Kidney glomerular epithelial cell (primary cell): ENCODE results near the gene UNKL.

Experiments
- DNase-seq: peaks from one replicate; lab custom pipeline; 2025; lab: John Stamatoyannopoulos, UW

UNKL gene

GRCh38 chr16:1414532-1415260, at the start of gene UNKL:
TSS of gene UNKL (minus strand) at chr16:1414704. CDS start at chr16:1414691, 13 bp downstream.
- no peak for DNase-seq

- no peak for DNase-seq
Measured at GRCh38 chr16:1461146-1461545, 46.6 kb upstream of the UNKL start.

- DNase-seq, result no peak
Measured at GRCh38 chr16:1460602-1461138, 46.2 kb upstream of the UNKL start.

DNA sequence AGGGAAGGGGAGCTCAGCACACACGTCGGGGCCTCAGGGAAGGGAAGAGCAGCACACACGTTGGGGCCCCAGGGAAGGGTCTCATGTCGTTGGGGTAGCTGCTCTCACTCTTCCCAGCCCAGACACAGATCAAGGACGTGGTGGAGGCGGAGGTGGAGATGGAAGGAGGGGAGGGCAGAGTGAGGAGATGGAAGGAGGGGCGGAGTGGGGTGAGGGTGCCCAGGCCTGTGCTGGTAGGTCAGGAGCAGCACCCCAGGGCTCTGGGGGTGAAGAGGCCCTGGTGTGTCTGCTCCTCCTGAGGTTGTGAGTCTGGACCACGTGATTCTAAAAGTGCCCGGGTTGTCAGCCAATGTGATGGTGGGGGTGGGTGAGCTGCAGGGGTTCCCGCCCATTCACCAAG, 45.5 kb upstream of the UNKL start:
- no peak for DNase-seq

DNA sequence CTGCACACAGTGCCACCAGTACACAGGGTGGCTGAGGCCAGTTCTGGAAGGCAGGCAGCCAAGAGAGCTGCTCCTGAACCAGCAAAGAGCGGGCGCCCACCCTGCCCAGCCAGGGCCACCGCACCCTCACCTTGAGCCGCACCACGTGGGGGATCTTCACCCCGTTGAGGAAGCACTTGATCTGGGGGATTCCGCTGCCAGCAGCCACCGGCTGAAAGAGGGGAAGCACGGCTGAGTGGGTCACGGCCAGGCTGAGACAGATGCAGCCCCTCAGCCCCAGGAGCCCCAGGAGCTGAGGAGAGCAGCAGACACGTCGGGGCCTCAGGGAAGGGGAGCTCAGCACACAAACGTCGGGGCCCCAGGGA, 44.5 kb upstream of the UNKL start:
- DNase-seq, result no peak

DNA sequence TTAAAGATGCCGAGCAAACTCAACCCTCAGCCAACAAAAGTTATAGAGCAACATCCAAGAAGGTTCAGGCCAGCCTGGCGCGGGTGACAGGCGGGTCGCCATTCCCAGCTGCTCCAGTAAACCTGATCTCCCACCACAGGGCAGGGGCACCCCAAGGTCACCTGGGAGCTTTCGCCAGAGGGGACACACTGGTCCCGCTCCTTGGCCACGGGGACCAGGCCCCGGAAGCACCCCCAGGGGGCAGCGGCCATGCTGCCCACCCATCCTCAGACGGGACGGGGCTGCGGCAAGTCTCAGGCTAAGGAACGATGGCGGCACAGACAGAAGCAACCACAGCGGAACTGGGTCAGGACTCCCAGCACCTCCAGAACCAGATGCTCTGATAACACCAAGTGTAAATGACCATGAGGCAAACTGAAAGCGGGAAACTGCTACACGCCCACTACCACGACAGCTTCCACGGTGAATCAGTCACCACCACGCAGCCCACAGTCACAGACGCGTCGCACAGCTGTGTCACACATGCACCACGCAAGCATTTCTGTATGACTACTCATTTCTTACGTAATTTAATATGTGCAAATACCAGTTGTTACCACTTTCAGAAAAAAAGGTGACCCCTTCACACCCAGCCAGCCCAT, 44.0 kb upstream of the UNKL start:
- no peak for DNase-seq

DNA sequence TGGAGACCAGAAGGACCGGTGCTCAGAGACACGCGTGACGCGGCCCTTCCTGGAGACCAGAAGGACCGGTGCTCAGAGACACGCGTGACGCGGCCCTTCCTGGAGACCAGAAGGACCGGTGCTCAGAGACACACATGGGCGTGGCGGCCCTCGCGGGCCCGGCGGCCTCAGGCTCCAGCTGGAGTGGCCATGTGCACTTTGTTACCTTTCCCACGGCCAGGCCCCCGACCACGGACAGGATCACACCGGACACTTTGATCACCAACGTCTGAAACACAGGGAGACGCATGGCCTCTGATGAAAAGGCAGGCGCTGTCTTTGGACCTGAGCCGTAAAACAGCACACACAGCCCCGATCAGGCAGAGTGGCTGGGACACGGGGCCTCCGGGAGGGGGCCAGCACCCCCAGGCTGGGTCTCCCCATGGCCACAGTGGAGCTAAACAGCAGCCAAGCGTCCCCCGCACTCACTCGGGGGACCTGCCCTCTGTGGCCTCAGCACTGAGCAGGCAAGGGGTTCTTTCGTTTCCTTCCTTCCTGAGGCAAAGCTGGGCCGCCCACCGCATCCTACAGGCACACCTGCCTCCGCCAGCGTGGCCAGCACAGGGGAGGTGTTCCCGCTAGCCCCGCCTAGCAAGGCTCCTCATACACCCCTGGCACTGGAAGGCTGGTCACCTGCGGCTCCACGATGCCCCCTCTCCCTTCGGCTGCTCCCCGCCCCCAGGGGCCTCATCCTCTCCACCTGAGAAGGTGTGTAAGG, 43.2 kb upstream of the UNKL start:
- DNase-seq, result no peak

DNA sequence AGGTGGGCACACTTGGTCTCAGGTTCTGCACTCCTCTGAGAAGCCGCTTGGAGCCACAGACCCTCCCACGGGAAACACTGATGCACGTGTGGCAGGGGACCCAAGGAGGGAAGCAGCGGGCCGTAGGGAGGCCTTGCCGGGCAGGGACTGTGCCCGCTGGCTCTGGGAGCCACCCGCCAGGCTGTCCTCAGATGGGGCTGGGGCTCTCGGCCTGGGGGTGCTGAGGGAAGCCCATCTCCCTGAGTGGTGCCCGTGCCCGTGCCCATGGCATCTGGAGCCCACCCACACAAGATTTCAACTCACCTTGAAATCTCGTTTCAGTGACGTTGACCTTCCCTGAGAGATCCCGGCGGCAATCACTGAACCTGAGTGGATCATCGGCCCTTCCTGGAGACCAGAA, 42.4 kb upstream of the UNKL start:
- DNase-seq, result no peak

DNA sequence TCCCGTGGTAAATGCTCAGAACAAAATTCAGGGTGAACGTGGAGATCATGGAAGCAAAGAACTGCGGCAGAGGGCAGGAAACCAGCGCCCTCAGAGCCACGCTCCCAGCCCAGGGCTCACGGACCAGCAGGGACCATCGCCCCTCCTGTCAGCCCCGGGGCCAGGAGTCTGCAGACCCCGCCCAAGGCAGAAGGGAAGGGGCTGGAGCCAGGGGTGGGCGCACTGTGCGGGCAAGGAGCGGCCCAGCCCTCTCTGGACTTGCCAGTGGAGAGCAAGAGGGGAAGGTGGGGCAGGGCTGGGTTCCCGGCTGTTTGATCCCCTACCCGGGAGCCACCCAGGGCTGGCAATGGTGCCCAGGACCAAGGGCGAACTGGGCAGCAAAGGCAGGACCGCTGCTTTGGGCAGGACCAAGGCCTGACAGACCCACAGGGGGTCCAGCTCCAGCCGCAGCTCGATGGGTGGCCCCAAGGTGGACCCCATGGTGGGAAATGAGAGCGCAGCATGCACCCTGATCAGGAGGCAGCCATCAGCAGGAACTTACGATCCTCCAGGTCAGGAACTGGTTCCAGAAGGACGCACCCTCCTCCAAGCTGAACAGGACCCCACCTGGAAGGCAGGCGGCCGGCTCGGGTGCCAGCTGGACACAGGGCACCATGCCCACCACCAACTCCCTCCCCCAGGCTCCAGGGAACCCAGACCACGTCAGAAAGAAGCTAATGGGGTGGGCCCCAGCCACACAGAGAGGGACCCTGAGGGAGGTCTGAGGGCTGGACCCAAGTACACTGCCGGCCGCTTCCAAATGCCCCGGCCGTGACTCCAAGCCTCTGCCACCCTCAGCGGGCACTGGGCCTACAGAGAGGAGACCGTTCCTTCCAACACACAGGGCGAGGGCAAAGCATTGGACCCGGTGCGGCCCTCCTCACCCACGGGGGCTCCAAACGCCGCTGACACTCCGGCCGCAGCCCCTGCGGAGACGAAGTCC, 41.0 kb upstream of the UNKL start:
- no peak for DNase-seq

DNA sequence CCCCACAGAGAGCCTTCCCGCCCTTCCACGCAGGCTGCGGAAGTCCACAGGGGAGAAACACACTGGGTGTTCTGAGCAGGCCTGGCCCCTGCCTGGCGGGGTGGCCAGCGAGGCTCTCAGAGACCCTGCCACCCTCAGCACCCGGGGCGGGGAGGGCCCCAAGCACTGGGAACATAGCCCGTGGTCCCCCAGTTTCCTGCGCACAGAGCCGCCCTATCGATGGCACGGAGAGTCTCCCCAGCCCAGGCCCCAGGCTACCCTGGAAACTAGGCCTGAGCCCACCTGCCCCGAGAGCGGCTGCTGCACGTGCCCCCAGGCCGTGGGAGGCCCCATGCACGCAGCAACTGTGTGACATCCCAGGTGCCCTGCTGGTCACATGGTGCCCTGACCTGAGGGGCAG, 40.1 kb upstream of the UNKL start:
- DNase-seq, result no peak

GRCh38 chr16:1453316-1453715, 38.8 kb upstream of the UNKL start:
- DNase-seq, result no peak

DNA sequence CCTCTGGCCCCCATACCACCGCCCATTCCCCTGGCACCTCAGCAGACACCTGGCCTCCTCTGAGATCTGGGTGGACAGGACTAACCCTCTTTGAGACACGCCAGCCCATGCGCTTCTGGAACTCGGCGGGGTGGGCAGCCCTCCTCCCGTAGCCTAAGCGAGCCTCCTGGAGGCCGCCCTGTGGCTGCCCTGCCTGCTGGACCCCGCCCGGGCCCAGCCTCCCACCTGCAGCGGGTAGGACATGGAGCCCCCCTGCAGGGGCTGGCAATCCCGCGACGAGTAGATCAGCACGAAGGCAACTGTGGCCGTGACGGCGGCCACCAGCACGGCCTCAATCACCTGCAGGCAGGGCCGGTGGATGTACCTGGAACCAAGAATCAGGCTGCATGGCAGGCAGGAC, 38.0 kb upstream of the UNKL start:
- DNase-seq, result no peak

- DNase-seq, result no peak
Measured at GRCh38 chr16:1451702-1452392, 37.3 kb upstream of the UNKL start.

GRCh38 chr16:1450841-1451240, 36.3 kb upstream of the UNKL start:
- no peak for DNase-seq

DNA sequence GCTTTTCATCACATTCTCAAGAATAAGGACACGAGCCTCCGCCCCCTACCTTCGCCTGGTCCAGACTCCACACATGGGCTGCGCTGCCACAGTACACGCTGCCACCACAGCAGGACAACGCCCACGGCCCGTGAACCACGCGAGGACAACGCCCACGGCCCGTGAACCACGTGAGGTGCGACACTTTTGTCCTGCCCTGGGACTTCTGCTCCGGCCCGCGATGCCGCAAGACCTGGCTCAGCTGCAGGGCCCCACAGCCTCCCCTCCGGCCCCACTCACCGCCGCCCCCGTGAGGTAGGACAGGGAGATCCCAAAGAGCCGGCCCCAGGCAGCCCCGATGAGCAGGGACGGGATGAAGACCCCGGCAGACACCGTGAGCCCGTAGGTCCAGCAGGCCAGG, 35.7 kb upstream of the UNKL start:
- no peak for DNase-seq

DNA sequence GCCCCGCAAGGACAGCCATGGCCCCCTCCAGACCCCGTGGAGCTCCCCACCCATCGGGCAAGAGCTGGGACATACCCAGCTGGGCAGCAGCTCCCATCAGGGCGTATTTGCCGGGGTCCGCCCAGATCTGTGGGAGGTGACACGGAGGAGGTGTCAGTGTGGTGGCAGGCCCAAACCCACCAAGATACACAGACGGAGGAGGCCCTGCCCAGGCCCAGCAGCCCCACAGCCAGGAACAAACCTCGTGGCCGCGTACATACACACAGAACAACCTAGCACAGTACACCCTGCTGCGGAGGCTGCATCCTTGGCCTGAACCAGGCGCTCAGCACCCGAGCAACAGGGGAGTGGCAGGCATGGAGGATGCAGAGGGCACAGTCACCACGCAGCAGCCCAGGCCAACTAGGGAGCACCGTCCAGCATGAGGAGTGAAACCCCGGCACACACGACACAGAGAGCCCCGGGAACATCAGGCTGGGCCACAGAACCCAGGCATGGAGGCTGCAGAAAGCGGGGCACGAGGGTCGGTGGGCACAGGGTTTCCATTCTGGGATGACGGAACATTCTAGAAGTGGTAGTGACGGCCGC, 34.8 kb upstream of the UNKL start:
- no peak for DNase-seq

DNA sequence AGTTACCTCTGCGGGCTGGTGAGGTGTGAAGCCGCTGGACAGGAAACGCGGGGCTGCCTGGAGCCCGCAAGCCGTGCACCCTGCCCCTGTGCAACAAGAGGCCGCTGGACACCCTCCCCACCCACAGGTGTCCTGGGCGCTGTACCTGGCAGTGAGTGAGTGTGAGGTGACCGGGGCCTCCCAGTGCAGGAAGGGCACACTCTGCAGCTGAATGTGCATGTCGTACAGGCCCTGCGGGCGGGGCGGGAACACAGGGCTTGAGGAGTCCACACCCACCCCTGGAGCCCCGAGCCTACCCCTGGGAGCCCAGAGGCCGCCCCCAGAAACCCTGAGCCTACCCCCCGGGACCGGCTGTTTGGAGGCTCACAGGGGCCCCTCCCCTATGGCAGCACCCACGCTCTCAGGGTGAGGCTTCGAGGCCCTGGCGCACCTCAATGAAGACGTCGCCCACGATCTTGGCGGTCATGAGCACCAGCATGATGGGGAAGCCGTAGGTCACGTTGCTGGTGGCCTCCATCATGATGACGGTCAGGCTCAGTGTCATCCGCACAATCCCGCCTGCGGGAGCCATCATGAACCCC, 34.1 kb upstream of the UNKL start:
- no peak for DNase-seq

DNA sequence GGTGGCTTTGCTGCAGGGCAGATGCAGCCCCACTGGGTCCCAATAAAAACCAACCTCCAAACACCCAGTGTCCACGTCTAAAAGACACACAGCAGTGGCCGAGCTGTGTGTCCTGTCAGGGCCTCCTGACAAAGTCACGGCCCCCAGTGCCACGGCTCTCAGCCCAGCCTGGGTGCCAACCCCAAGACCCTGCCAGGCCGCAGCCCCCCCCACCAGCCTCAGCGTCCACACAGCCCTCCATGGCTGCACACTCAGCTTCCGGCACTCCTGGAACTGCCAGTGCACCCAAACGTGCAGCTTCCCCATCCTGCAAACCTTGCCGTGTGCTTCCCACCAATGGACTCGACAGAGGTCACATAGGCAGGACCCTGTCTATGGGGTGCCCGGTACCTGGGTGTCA, 33.5 kb upstream of the UNKL start:
- no peak for DNase-seq

- no peak for DNase-seq
Measured at GRCh38 chr16:1446296-1447080, 32.0 kb upstream of the UNKL start.
